ENCODE measurements around the gene MINDY4. TPM values are rescaled to one million over a fixed set of nuclear protein-coding genes. Genes with fewer than 3 reads are reported as not detected.
A peak's percentile ranks its signal among the peaks of the same experiment; 100 is the strongest.

Gene MINDY4
- total RNA-seq, 1 experiment from 2014 or later, result 1.8 TPM

DNA sequence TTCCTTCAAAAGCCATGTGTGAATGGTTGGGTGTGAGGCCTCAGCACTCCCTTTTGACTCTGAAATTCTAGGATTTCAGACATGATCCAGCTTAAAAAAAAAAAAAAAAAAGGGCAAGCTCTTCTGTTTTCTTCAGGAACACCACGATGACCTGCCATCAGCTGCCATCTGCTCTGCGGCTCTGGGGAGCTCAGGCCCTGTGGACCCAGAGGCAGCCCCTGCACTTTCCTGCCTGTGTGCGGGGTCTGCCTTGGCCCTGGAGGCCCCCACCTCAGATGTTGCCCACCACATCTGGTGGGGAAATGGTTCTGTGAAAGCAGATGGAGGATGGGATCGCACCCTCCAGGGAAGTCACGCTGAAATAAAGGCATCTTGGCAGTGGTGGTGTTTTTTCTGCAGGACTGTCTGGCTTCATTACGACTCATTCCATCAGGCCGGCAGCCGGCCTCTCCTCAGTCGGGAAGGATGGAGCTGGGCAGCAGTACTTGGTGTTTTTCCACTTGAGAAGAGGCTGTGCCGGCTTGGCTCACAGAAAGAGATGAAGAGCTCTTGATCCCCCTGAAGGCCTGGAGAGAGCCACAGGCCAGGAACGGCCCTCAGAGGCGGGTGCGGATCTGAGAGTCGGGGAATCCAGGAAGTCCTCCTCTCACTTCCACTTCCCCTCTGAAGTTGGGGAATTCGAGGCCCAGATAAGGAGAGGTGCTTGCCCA lies 74.4 kb downstream of the MINDY4 start:
- ATAC-seq (no peak), DNase-seq (ENCODE audit: low spot score) (no peak)
- H3K27me3 Mint-ChIP-seq (ENCODE audit: low read depth), result no peaks in the 10 kb centered on the region
- no peak for TF ChIP-seq KAT7 (CRISPR knock-in tag; IDR thresholded peaks at IDR 0.05; ENCODE audit: borderline replicate concordance)
- no peak for TF ChIP-seq ELF4 (CRISPR knock-in tag; IDR thresholded peaks at IDR 0.05; ENCODE audit: low read depth)
- no peak for TF ChIP-seq MYBL2 (CRISPR knock-in tag; IDR thresholded peaks at IDR 0.05)
- TF ChIP-seq, protein P1, sequence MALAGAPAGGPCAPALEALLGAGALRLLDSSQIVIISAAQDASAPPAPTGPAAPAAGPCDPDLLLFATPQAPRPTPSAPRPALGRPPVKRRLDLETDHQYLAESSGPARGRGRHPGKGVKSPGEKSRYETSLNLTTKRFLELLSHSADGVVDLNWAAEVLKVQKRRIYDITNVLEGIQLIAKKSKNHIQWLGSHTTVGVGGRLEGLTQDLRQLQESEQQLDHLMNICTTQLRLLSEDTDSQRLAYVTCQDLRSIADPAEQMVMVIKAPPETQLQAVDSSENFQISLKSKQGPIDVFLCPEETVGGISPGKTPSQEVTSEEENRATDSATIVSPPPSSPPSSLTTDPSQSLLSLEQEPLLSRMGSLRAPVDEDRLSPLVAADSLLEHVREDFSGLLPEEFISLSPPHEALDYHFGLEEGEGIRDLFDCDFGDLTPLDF (CRISPR knock-in tag; IDR thresholded peaks at IDR 0.05), result no peak
- peaks cover 10% of the 10 kb centered on the region; the same call in 1 of the 2 replicates for H3K4me1 Mint-ChIP-seq
- no peak overlapping the region for H3K4me3 Mint-ChIP-seq
- H3K9me3 Mint-ChIP-seq, result no peaks in the 10 kb centered on the region
- POLR2A ChIA-PET, result interaction anchor here (0.7 kb wide), 1 partner anchor 12 kb away, joined by 3 read pairs; no protein-coding TSS in a partner anchor
- peak overlapping the region; percentile 41; the same call in 1 of the 2 replicates for H3K27ac Mint-ChIP-seq
- no peaks in the 10 kb centered on the region for H3K36me3 Mint-ChIP-seq
- CTCF ChIA-PET, result interaction anchor here (0.6 to 1.8 kb wide), 5 partner anchors 9 to 277 kb away, joined by 3 to 9 read pairs (median 5); no protein-coding TSS in a partner anchor

DNA sequence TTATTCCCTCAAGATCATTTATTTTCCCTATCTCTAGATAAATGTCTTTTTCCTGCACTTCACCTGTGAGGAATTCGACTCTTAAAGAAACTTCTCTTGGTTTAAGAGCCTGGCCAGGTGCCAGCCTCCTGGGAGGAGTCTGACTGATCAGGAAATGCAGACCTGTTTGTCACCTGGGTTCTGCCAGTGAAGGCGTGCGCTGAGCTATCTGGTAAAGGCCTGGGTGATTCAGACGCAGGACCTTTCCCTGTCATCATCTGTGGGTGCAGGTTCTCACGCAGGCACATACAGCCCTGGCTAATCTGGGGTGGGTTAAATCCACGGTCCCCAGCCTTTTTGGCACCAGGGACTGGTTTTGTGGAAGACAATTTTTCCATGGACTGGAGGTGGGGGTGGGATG lies 75.2 kb downstream of the MINDY4 start:
- DNase-seq (ENCODE audit: low spot score) (no peak), ATAC-seq (no peak; the same call in 1 of the 2 replicates)
- TF ChIP-seq NFATC4 (CRISPR knock-in tag; IDR thresholded peaks at IDR 0.05) (no peak), RORB (CRISPR knock-in tag; IDR thresholded peaks at IDR 0.05) (no peak), NFE2L1 (CRISPR knock-in tag; IDR thresholded peaks at IDR 0.05) (no peak), NR3C1 (CRISPR knock-in tag; conservative IDR thresholded peaks at IDR 0.05; ENCODE audit: low read depth) (no peak), NR1H2 (CRISPR knock-in tag; IDR thresholded peaks at IDR 0.05) (no peak), NFYB (CRISPR knock-in tag; conservative IDR thresholded peaks at IDR 0.05; ENCODE audit: low read depth) (no peak)
- TF ChIP-seq, protein P2, sequence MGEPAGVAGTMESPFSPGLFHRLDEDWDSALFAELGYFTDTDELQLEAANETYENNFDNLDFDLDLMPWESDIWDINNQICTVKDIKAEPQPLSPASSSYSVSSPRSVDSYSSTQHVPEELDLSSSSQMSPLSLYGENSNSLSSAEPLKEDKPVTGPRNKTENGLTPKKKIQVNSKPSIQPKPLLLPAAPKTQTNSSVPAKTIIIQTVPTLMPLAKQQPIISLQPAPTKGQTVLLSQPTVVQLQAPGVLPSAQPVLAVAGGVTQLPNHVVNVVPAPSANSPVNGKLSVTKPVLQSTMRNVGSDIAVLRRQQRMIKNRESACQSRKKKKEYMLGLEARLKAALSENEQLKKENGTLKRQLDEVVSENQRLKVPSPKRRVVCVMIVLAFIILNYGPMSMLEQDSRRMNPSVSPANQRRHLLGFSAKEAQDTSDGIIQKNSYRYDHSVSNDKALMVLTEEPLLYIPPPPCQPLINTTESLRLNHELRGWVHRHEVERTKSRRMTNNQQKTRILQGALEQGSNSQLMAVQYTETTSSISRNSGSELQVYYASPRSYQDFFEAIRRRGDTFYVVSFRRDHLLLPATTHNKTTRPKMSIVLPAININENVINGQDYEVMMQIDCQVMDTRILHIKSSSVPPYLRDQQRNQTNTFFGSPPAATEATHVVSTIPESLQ (CRISPR knock-in tag; IDR thresholded peaks at IDR 0.05), result no peak
- TF ChIP-seq, protein P3, sequence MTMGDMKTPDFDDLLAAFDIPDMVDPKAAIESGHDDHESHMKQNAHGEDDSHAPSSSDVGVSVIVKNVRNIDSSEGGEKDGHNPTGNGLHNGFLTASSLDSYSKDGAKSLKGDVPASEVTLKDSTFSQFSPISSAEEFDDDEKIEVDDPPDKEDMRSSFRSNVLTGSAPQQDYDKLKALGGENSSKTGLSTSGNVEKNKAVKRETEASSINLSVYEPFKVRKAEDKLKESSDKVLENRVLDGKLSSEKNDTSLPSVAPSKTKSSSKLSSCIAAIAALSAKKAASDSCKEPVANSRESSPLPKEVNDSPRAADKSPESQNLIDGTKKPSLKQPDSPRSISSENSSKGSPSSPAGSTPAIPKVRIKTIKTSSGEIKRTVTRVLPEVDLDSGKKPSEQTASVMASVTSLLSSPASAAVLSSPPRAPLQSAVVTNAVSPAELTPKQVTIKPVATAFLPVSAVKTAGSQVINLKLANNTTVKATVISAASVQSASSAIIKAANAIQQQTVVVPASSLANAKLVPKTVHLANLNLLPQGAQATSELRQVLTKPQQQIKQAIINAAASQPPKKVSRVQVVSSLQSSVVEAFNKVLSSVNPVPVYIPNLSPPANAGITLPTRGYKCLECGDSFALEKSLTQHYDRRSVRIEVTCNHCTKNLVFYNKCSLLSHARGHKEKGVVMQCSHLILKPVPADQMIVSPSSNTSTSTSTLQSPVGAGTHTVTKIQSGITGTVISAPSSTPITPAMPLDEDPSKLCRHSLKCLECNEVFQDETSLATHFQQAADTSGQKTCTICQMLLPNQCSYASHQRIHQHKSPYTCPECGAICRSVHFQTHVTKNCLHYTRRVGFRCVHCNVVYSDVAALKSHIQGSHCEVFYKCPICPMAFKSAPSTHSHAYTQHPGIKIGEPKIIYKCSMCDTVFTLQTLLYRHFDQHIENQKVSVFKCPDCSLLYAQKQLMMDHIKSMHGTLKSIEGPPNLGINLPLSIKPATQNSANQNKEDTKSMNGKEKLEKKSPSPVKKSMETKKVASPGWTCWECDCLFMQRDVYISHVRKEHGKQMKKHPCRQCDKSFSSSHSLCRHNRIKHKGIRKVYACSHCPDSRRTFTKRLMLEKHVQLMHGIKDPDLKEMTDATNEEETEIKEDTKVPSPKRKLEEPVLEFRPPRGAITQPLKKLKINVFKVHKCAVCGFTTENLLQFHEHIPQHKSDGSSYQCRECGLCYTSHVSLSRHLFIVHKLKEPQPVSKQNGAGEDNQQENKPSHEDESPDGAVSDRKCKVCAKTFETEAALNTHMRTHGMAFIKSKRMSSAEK (CRISPR knock-in tag; IDR thresholded peaks at IDR 0.05; ENCODE audit: borderline replicate concordance), result no peak
- Mint-ChIP-seq H3K36me3 (no peaks in the 10 kb centered on the region), H3K9me3 (no peaks in the 10 kb centered on the region), H3K4me1 (peaks cover 10% of the 10 kb centered on the region; the same call in 1 of the 2 replicates), H3K27me3 (ENCODE audit: low read depth) (no peaks in the 10 kb centered on the region), H3K4me3 (no peak overlapping the region), H3K27ac (no peak overlapping the region)
- CTCF ChIA-PET, result interaction anchor here (0.9 to 1.8 kb wide), 4 partner anchors 55 to 92 kb away, joined by 4 to 9 read pairs (median 6); no protein-coding TSS in a partner anchor
- POLR2A ChIA-PET, result no interaction called here

DNA sequence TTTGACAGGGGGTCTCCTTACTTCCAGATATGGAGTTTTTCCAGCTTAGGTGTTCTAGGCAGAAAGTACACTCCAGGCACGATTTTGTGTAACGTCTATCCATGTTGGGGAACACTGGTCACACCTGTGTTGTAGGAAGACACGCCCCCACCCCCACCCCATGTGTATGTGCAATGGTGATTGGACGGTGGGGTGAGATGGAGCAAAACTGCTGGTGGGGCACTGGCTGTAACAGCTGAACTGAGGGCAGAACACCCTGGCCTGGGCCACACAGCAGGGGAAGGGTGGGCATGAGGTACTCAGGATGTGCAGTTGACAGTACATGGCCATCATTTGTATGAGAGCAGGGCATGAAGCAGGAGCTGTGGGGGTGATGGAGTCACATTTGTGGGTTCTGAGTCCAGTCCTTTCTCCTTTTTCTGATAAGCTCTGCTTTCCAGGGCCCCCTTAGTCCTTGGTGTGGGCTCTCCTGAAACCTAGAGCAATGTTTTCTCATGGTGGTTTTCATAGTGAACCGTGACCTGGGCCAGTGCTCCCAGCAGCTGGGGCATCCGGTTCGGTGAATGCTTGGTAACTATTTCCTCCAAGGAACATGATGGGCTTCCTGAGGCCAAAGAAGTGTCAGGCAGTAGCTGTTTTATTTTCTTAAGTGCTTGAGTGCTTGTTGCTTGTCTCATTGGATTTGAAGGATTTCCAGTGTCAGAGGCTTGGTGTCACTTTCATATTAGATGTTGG lies 77.1 kb downstream of the MINDY4 start:
- no peak overlapping the region for H3K27ac Mint-ChIP-seq
- H3K9me3 Mint-ChIP-seq, result no peaks in the 10 kb centered on the region
- ATAC-seq (no peak), DNase-seq (ENCODE audit: low spot score) (no peak)
- no peaks in the 10 kb centered on the region for H3K36me3 Mint-ChIP-seq
- peaks cover 25% of the 10 kb centered on the region for H3K4me1 Mint-ChIP-seq
- ChIA-PET CTCF (no interaction called here), POLR2A (no interaction called here)
- no peak overlapping the region for H3K4me3 Mint-ChIP-seq
- no peaks in the 10 kb centered on the region for H3K27me3 Mint-ChIP-seq (ENCODE audit: low read depth)
- TF ChIP-seq, protein P4, sequence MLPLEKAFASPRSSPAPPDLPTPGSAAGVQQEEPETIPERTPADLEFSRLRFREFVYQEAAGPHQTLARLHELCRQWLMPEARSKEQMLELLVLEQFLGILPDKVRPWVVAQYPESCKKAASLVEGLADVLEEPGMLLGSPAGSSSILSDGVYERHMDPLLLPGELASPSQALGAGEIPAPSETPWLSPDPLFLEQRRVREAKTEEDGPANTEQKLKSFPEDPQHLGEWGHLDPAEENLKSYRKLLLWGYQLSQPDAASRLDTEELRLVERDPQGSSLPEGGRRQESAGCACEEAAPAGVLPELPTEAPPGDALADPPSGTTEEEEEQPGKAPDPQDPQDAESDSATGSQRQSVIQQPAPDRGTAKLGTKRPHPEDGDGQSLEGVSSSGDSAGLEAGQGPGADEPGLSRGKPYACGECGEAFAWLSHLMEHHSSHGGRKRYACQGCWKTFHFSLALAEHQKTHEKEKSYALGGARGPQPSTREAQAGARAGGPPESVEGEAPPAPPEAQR (CRISPR knock-in tag; IDR thresholded peaks at IDR 0.05), result no peak
- TF ChIP-seq ATF1 (CRISPR knock-in tag; IDR thresholded peaks at IDR 0.05) (no peak), NR2C2 (CRISPR knock-in tag; IDR thresholded peaks at IDR 0.05) (no peak)
- TF ChIP-seq, protein P5, sequence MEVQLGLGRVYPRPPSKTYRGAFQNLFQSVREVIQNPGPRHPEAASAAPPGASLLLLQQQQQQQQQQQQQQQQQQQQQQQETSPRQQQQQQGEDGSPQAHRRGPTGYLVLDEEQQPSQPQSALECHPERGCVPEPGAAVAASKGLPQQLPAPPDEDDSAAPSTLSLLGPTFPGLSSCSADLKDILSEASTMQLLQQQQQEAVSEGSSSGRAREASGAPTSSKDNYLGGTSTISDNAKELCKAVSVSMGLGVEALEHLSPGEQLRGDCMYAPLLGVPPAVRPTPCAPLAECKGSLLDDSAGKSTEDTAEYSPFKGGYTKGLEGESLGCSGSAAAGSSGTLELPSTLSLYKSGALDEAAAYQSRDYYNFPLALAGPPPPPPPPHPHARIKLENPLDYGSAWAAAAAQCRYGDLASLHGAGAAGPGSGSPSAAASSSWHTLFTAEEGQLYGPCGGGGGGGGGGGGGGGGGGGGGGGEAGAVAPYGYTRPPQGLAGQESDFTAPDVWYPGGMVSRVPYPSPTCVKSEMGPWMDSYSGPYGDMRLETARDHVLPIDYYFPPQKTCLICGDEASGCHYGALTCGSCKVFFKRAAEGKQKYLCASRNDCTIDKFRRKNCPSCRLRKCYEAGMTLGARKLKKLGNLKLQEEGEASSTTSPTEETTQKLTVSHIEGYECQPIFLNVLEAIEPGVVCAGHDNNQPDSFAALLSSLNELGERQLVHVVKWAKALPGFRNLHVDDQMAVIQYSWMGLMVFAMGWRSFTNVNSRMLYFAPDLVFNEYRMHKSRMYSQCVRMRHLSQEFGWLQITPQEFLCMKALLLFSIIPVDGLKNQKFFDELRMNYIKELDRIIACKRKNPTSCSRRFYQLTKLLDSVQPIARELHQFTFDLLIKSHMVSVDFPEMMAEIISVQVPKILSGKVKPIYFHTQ (CRISPR knock-in tag; IDR thresholded peaks at IDR 0.05), result no peak
- TF ChIP-seq, protein P6, sequence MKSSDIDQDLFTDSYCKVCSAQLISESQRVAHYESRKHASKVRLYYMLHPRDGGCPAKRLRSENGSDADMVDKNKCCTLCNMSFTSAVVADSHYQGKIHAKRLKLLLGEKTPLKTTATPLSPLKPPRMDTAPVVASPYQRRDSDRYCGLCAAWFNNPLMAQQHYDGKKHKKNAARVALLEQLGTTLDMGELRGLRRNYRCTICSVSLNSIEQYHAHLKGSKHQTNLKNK (CRISPR knock-in tag; IDR thresholded peaks at IDR 0.05), result no peak

Data from WTC11 (cell line).